SH-SY5Y (cell line): ENCODE results near the gene SETBP1.

Experiments
- GATA2 ChIP-seq: IDR thresholded peaks from 2 replicates; pipeline ENCODE4 v1.6.1; 2011; ENCODE audit warnings: mild to moderate bottlenecking, low read depth, low read length
- GATA3 ChIP-seq: IDR thresholded peaks from 2 replicates; pipeline ENCODE4 v1.6.1; 2011; ENCODE audit warnings: low read depth, mild to moderate bottlenecking, low read length, moderate library complexity

GRCh38 chr18:44968336-44968735 is 287.6 kb downstream of the SETBP1 start:
- TF ChIP-seq GATA3: no peak
- TF ChIP-seq GATA2: no peak
